Endothelial cell of hepatic sinusoid (primary cell): Measurements from ENCODE around the gene ABHD15.

Experiments
- in situ Hi-C: cut with HindIII; loops from 2 replicates; pipeline ENCODE4 v1.10.0; 2017; ENCODE audit warnings: low sequenced_read_pairs

ABHD15 gene

GRCh38 chr17:29566473-29567303, at the start of gene ABHD15:
TSS of gene ABHD15 (minus strand) at chr17:29567037. CDS start at chr17:29566966, 71 bp downstream.
- in situ Hi-C loops = no loop called here

DNA sequence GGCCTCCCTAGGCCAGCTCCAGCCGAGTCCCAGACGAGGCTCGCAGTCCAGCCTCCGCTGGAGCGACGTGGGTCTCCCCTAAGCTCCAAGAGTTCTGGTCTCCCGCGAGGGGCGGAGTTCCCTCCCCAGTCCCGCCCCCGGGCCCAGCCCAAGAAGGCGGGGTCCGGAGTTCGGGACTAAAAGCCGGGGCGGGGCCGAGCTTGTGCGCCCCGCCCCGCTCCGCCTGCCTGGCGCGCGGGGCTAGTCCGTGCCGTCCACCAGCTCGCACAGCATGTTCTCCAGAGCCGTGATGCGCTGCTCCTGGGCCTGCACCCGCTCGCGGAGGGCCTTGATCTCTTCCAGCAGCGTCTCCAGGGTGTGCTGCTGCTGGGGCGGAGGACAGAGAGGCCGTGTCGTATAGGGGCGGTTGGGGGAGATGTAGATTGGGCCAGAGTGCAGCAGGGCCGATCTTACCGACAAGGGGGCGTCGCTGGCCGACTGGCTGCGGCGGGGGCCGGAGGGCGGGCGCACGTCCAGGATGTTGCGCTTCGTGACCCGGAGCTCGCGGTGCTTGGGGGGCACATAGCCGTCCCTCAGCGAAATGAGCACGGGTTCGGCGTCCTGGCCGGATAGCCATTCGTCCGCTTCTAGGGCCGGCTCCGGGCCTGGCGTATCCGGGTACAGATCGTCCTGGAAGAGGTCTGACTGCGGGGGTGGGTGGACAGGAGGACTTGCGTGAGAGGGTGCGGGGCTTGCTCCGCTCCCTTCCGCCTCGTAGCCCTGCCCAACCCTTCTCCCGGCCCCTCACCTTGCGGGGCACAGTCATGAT, 48.9 kb upstream of the ABHD15 start:
- in situ Hi-C loops = no loop called here

DNA sequence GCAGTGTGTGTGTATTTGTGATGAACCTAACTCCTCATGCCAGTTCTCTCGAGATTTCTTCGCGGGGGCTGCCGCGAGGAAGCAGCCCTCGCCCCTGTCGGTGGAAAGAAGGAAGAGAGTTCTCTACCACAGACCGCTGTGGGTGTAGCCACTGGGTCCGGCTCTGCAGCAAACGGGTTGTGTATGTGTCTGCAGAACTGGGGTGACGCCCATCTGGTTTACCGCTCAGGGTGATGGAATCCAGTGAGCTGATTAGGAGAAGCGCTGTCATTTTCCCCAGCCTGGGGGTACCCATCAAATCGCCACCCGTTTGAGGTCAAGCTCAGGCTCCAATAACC, 48.2 kb upstream of the ABHD15 start:
- in situ Hi-C loops = no loop called here

- in situ Hi-C loops = no loop called here
These were observed 47.7 kb upstream of the ABHD15 start for GRCh38 chr17:29614349-29615047.

GRCh38 chr17:29613856-29614255, 47.0 kb upstream of the ABHD15 start:
- in situ Hi-C loops = no loop called here

- in situ Hi-C loops = no loop called here
These were observed 46.6 kb upstream of the ABHD15 start for GRCh38 chr17:29613352-29613837.

DNA sequence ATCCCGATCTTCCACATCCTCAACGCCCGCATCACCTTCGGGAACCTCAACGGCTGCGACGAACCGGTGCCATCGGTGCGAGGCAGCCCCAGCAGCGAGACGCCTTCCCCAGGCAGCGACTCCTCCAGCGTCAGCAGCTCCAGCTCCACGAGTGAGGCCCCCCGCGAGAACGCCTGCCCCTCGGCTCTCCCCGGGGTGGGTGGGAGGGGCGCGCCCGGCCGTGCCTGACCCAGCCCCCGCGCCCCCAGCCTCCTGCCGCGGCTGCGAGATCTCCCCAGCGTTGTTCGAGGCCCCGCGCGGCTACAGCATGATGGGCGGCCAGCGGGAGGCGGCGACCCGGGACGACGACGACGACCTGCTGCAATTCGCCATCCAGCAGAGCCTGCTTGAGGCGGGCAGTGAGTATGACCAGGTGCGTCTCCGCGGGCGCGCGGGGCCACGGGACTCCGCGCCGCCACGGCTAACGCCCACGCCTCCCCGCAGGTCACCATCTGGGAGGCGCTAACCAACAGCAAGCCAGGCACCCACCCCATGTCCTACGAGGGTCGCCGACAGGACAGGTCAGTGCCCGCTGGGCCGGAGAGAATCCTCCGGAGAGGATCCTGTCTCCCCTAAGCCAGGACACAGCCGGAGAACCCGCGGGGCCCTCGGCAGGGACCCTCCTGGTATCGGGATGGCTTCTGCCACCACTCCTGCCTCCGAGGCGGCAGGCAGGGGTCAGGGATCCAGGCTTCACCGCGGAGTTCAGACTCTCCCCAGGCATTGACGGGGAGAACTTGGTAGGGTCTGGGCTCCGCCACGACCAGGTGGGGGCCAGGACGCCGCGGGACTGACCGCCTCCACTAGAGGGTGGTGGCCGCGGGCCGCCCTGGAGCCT, 45.8 kb upstream of the ABHD15 start:
- in situ Hi-C loops = no loop called here

DNA sequence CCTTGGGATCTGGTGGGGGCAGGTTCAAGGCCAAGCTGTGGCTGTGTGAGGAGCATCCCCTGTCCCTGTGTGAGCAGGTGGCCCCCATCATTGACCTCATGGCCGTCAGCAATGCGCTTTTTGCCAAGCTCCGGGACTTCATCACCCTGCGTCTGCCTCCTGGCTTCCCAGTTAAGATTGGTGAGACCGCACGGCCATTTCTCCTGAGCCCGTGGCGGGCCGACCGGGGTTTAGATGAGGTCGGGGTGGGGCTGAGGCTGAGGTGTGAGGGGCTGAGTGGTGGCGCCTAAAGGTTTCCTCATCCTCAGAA, 45.2 kb upstream of the ABHD15 start:
- in situ Hi-C loops = no loop called here

GRCh38 chr17:29611351-29612093, 44.7 kb upstream of the ABHD15 start:
- in situ Hi-C loops = no loop called here

DNA sequence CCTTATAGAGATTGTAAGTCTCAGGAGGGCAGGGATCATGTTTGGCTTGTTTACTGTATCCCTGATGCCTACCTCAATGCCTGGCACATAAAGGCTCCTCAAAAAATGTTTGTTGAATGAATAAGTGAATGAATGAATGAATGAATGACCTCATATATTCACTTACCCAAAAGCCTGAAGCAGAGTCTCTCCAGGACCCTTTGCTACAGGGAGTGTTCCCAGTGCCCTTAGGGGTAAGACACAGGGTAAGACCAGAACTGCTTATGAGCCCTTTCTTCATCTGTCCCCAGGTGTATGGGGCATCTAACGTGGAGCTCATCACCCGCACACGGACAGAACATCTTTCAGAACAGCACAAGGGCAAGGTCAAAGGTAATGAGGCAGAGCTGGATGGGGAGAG, 43.6 kb upstream of the ABHD15 start:
- in situ Hi-C loops = no loop called here

- in situ Hi-C loops = no loop called here
These were observed 42.1 kb upstream of the ABHD15 start for GRCh38 chr17:29608986-29609385.

- in situ Hi-C loops = no loop called here
These were observed 40.8 kb upstream of the ABHD15 start for GRCh38 chr17:29607557-29608195.

GRCh38 chr17:29603109-29603674, 36.4 kb upstream of the ABHD15 start:
- in situ Hi-C loops = no loop called here

DNA sequence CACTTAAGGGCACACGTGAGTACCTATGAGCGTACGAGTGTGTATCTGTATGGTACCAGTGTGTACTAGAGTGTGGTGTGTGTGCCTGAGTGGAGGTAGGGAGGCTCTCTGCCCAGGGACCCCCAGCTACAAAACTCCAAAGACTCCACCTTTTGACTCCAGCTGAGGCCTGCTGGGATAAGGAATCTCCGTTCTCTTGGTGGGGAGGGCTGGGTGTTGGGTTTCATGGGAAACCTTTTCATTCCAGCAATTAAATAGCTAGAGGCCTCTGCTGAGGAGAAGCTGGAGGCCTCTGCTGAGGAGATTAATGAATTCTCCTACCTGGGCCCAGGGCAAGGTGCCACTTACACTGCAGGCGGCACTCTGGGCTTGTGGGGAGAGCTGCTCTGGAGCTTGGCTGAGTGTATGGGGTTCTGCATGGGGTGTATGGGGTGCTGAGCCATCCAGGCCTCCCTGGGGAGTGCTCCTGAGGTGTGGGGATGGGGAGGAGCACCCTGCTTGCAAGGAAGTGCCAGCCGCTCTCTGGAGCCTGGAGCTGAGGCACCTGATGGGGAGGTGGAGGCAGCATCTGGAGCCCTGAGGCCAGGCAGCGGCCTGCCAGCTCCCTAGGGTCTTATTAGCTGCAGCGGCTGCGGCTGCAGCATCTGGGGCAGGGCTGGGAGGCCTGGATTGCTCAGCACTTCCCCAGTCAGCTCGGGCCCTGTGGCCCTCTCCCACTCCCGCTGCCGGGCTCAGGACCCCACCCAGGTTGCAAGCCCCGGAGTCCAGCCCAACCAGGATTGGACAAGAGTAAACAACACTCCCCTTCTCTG, 30.7 kb upstream of the ABHD15 start:
- in situ Hi-C loops = no loop called here

GRCh38 chr17:29596811-29597210, 30.0 kb upstream of the ABHD15 start:
- in situ Hi-C loops = no loop called here

- in situ Hi-C loops = no loop called here
These were observed 29.3 kb upstream of the ABHD15 start for GRCh38 chr17:29595943-29596774.
